A549 (cell line): ENCODE results near the gene HUS1B. TPM values are rescaled to one million over a fixed set of nuclear protein-coding genes. Genes with fewer than 3 reads are reported as not detected.

ENCODE experiments used
- ATAC-seq, 2 experiments: fragments of 200-7000 bp in 1 of 2; fragments of >200 bp in 1 of 2; cut with Nextera tagmentation in 1 of 2; cut with Tn5 transposase in 1 of 2; 3 replicates each; pipeline versions ENCODE4 v1.8.0 to v1.9.1; 2018 to 2020; ENCODE audit warnings: mild to moderate bottlenecking in 1 of 2, moderate library complexity in 1 of 2
- CTCF ChIA-PET: fragments of 300-600 bp; sonication (Branson Sonifier 250); formaldehyde crosslinking; extraction: SDS; loops from one replicate; lab custom pipeline; 2021; ENCODE audit warnings: antibody characterized with exemption, inconsistent platforms; lab: Yijun Ruan, JAX
- POLR2A ChIA-PET: fragments of 350-600 bp; formaldehyde crosslinking; extraction: SDS; loops from one replicate; lab custom pipeline; 2021; ENCODE audit warnings: antibody characterized with exemption, inconsistent platforms; lab: Yijun Ruan, JAX
- DNase-seq, 2 experiments: peaks; one replicate each; pipeline versions ENCODE4 v3.0.0 to v3.0.0-alpha.2; 2011 to 2016; ENCODE audit warnings: low read depth in 1 of 2, low spot score in 1 of 2
- FAIRE-seq: peaks from 2 replicates; lab custom pipeline; 2011; peaks lifted over from hg19 to GRCh38; lab: Jason Lieb, UNC
- H3K27ac ChIP-seq, 2 experiments: fragments of >200 bp; sonication (Bioruptor Twin); formaldehyde crosslinking; 3 replicates each; pipeline ENCODE4 v1.5.1; 2016 to 2017
- H3K4me1 ChIP-seq: fragments of >200 bp; sonication (Bioruptor Twin); formaldehyde crosslinking; 3 replicates; pipeline ENCODE4 v1.6.1; 2016
- H3K4me2 ChIP-seq: fragments of >200 bp; sonication (Bioruptor Twin); formaldehyde crosslinking; 3 replicates; pipeline ENCODE4 v1.6.1; 2016
- H3K4me3 ChIP-seq: fragments of >200 bp; sonication (Bioruptor Twin); formaldehyde crosslinking; 3 replicates; pipeline ENCODE4 v1.5.1; 2016
- H3K9me3 ChIP-seq: fragments of >200 bp; sonication (Bioruptor Twin); formaldehyde crosslinking; 3 replicates; pipeline ENCODE4 v1.6.1; 2016
- BHLHE40 ChIP-seq: IDR thresholded peaks from 2 replicates; pipeline ENCODE4 v1.6.1; 2012; ENCODE audit warnings: low read depth, low read length, inconsistent platforms
- CBX8 ChIP-seq: fragments of 200-600 bp; sonication (generic); IDR thresholded peaks from 2 replicates; pipeline ENCODE4 v1.6.1; 2016
- CEBPB ChIP-seq, 2 experiments: fragments of >200 bp in 1 of 2; sonication (Bioruptor Twin) in 1 of 2; formaldehyde crosslinking in 1 of 2; IDR thresholded peaks; 2 replicates each; pipeline ENCODE4 v1.6.1; 2012 to 2016
- E2F6 ChIP-seq: IDR thresholded peaks from 2 replicates; pipeline ENCODE4 v1.6.1; 2012; ENCODE audit warnings: low read depth, borderline replicate concordance
- EHMT2 ChIP-seq: fragments of 200-600 bp; sonication (generic); IDR thresholded peaks from 2 replicates; pipeline ENCODE4 v1.6.1; 2016; ENCODE audit warnings: antibody characterized with exemption, low read depth, mild to moderate bottlenecking, moderate library complexity
- ELK1 ChIP-seq: fragments of 150-350 bp; IDR thresholded peaks from 2 replicates; pipeline ENCODE4 v1.6.1; 2014; ENCODE audit warnings: low read depth, mild to moderate bottlenecking, low read length
- FOSL2 ChIP-seq, 2 experiments: fragments of 450-650 bp in 1 of 2; fragments of >200 bp in 1 of 2; sonication (Bioruptor Twin) in 1 of 2; formaldehyde crosslinking; IDR thresholded peaks; 2 replicates each; pipeline versions ENCODE4 v1.5.0 to v1.6.1; 2016 to 2020; ENCODE audit warnings: mild to moderate bottlenecking in 1 of 2, moderate library complexity in 1 of 2
- HOXB5 ChIP-seq: fragments of 250-450 bp; sonication (Bioruptor Pico); IDR thresholded peaks from 2 replicates; pipeline ENCODE4 v1.5.0; 2020; ENCODE audit warnings: mild to moderate bottlenecking, moderate library complexity
- JUN ChIP-seq, 2 experiments: fragments of >200 bp; sonication (Bioruptor Twin); formaldehyde crosslinking; IDR thresholded peaks; 2 replicates in 1 of 2; 3 replicates in 1 of 2; pipeline ENCODE4 v1.6.1; 2016 to 2017
- KDM5A ChIP-seq: fragments of 200-600 bp; sonication (generic); IDR thresholded peaks from 2 replicates; pipeline ENCODE4 v1.6.1; 2016; ENCODE audit warnings: antibody characterized with exemption, mild to moderate bottlenecking
- MYC ChIP-seq: IDR thresholded peaks from 2 replicates; pipeline ENCODE4 v1.6.1; 2012; ENCODE audit warnings: mild to moderate bottlenecking, inconsistent platforms, low read length, improper control_type of control experiment, borderline replicate concordance
- NFE2L2 ChIP-seq: fragments of 150-350 bp; conservative IDR thresholded peaks from 2 replicates; pipeline ENCODE4 v1.6.1; 2014; ENCODE audit warnings: low read length
- POLR2A ChIP-seq: IDR thresholded peaks from 2 replicates; pipeline ENCODE4 v1.6.1; 2012; ENCODE audit warnings: mild to moderate bottlenecking, low read length
- POLR2AphosphoS2 ChIP-seq: conservative IDR thresholded peaks from 2 replicates; pipeline ENCODE4 v1.6.1; 2012; ENCODE audit warnings: low read length, improper control_type of control experiment, inconsistent platforms
- RAD21 ChIP-seq, 2 experiments: fragments of >200 bp in 1 of 2; sonication (Bioruptor Twin) in 1 of 2; formaldehyde crosslinking in 1 of 2; IDR thresholded peaks in 1 of 2; conservative IDR thresholded peaks in 1 of 2; 2 replicates in 1 of 2; 3 replicates in 1 of 2; pipeline ENCODE4 v1.6.1; 2012 to 2018; ENCODE audit warnings: inconsistent platforms in 1 of 2
- RNF2 ChIP-seq: fragments of 200-600 bp; sonication (generic); IDR thresholded peaks from 2 replicates; pipeline ENCODE4 v1.6.1; 2016; ENCODE audit warnings: low read depth, mild to moderate bottlenecking, antibody characterized with exemption, moderate library complexity, borderline replicate concordance
- SMC3 ChIP-seq: fragments of >200 bp; sonication (Bioruptor Twin); formaldehyde crosslinking; IDR thresholded peaks from 3 replicates; pipeline ENCODE4 v1.6.1; 2018; ENCODE audit warnings: inconsistent platforms
- ZNF302 ChIP-seq: fragments of 250-450 bp; sonication (Bioruptor Pico); IDR thresholded peaks from 2 replicates; pipeline ENCODE4 v1.9.0; 2021; ENCODE audit warnings: inconsistent platforms, mild to moderate bottlenecking, moderate library complexity
- WGBS: methylation state at CpG from one replicate; pipeline ENCODE4 v1.1.6; 2017; ENCODE audit errors: missing lambda C conversion rate; 5-methylcytosine and 5-hydroxymethylcytosine counted together
- polyA plus RNA-seq, 4 experiments: library from polyadenylated mRNA; depleted of rRNA in 3 of 4; stranded (reverse); fragments of >200 nt; fragmentation: RNase III in 1 of 4; extraction: RNeasy Plus Mini Kit Qiagen cat#74134 plus additional on column Dnase treatment in 1 of 4; gene quantifications; 2 replicates in 3 of 4; 3 replicates in 1 of 4; pipeline ENCODE4 v1.2.3, GENCODE V29; 2011 to 2017
- TF ChIP-seq, protein P1 (sequence below): fragments of >200 bp; sonication (Bioruptor Twin); formaldehyde crosslinking; IDR thresholded peaks from 3 replicates; pipeline ENCODE4 v1.5.1; 2016

HUS1B gene
- polyA plus RNA-seq, 2 of the 4 experiments (the other 2 are of a cell fraction) = 0.17 to 0.25 TPM

DNA sequence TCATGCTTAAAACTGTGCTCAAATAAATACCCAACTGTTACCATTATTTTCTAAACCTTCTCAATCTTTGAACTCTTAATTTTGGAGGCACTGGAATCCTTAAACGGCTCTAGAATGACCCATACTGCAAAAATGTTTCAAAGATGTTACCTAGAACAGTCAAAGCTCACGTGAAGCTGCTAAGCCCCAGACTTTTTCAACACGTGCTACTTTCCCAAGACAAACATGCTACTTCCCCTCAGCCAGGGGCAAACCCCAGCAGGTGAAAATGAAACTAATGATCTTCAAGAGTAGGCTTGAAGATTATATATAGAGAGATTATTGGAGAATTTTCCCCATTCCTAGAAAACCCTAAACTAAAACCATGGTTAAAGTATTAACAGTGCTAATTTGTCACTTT lies 28.1 kb downstream of the HUS1B start:
- no peak overlapping the region for H3K27ac ChIP-seq

GRCh38 chr6:626236-626635 lies 30.7 kb downstream of the HUS1B start:
- FAIRE-seq (no peak), ATAC-seq (no peak), DNase-seq (no peak)
- Histone ChIP-seq H3K4me1 (peaks cover 5% of the 10 kb centered on the region; the same call in 1 of the 3 replicates), H3K27ac (no peak overlapping the region), H3K9me3 (no peaks in the 10 kb centered on the region), H3K4me3 (no peak overlapping the region), H3K4me2 (no peak overlapping the region)
- 74% methylated on average over 9 of the region's 9 CpGs for WGBS
- TF ChIP-seq MYC = no peak
- no peak for TF ChIP-seq HOXB5
- no peak for TF ChIP-seq CBX8
- no peak for TF ChIP-seq BHLHE40
- no peak for TF ChIP-seq KDM5A
- TF ChIP-seq EHMT2 = no peak
- no peak for TF ChIP-seq JUN (IDR thresholded peaks at IDR 0.05)
- TF ChIP-seq ELK1 = no peak
- no peak for TF ChIP-seq FOSL2 (IDR thresholded peaks at IDR 0.05)
- TF ChIP-seq FOSL2 (CRISPR knock-in tag; IDR thresholded peaks at IDR 0.05) = no peak
- no peak for TF ChIP-seq ZNF302
- CTCF ChIA-PET = no interaction called here
- POLR2A ChIA-PET = no interaction called here

More for the DNA sequence above, 28.1 kb downstream of the HUS1B start:
- H3K4me2 ChIP-seq = no peak overlapping the region
- DNase-seq = no peak
- H3K4me1 ChIP-seq = peaks cover 5% of the 10 kb centered on the region; the same call in 1 of the 3 replicates
- POLR2A ChIA-PET = no interaction called here
- H3K4me3 ChIP-seq = no peak overlapping the region
- FAIRE-seq = no peak
- no peaks in the 10 kb centered on the region for H3K9me3 ChIP-seq
- WGBS = 78% methylated on average over 3 of the region's 3 CpGs
- no peak for ATAC-seq
- TF ChIP-seq SMC3 (no peak), CEBPB (IDR thresholded peaks at IDR 0.05) (no peak), E2F6 (no peak), POLR2A (no peak), MYC (no peak)
- CTCF ChIA-PET = no interaction called here

GRCh38 chr6:624979-625378 lies 31.9 kb downstream of the HUS1B start:
- Histone ChIP-seq H3K4me3 (no peak overlapping the region), H3K4me1 (peaks cover 5% of the 10 kb centered on the region; the same call in 1 of the 3 replicates)
- TF ChIP-seq NFE2L2 = no peak
- no peak for TF ChIP-seq POLR2AphosphoS2
- peak in 1 of 2 experiments; percentile 22; a peak in 1 of 5 replicates for TF ChIP-seq RAD21 (conservative IDR thresholded peaks at IDR 0.05 in 1 of 2, IDR thresholded peaks at IDR 0.05 in 1 of 2)
- no peak for TF ChIP-seq RNF2
- TF ChIP-seq, protein P1, sequence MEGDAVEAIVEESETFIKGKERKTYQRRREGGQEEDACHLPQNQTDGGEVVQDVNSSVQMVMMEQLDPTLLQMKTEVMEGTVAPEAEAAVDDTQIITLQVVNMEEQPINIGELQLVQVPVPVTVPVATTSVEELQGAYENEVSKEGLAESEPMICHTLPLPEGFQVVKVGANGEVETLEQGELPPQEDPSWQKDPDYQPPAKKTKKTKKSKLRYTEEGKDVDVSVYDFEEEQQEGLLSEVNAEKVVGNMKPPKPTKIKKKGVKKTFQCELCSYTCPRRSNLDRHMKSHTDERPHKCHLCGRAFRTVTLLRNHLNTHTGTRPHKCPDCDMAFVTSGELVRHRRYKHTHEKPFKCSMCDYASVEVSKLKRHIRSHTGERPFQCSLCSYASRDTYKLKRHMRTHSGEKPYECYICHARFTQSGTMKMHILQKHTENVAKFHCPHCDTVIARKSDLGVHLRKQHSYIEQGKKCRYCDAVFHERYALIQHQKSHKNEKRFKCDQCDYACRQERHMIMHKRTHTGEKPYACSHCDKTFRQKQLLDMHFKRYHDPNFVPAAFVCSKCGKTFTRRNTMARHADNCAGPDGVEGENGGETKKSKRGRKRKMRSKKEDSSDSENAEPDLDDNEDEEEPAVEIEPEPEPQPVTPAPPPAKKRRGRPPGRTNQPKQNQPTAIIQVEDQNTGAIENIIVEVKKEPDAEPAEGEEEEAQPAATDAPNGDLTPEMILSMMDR = 0 out of 3 replicates have a peak, but pooled peaks have one; percentile 8
- TF ChIP-seq, all 56 proteins: peak for 2
- Histone ChIP-seq H3K27ac (no peak overlapping the region), H3K9me3 (no peaks in the 10 kb centered on the region), H3K4me2 (no peak overlapping the region)
- ChIA-PET CTCF (interaction anchor here (0.6 to 1.0 kb wide), 2 partner anchors 11 to 275 kb away, joined by 4 to 5 read pairs; no protein-coding TSS in a partner anchor), POLR2A (no interaction called here)
- 94% methylated on average over 11 of the region's 11 CpGs for WGBS
- FAIRE-seq = no peak
- peak in 1 of 2 experiments; percentile 18 for DNase-seq
- ATAC-seq = peak in 1 of 2 experiments; percentile 45; a peak in 2 of 6 replicates
